GM23338 (cell line): ENCODE results near the gene EGR1. TPM values are rescaled to one million over a fixed set of nuclear protein-coding genes. Genes with fewer than 3 reads are reported as not detected.

Source experiments
- ATAC-seq: fragments of 200-7000 bp; cut with Tn5 transposase; 3 replicates; pipeline ENCODE4 v1.9.1; 2020
- DNase-seq: peaks from one replicate; pipeline ENCODE4 v3.0.0-alpha.2; 2015; ENCODE audit warnings: low spot score
- H2AFZ ChIP-seq: fragments of 200-600 bp; sonication (generic); 2 replicates; pipeline ENCODE4 v1.8.0; 2016; ENCODE audit warnings: antibody characterized with exemption, mild to moderate bottlenecking, moderate library complexity
- H3F3A ChIP-seq: fragments of 200-600 bp; sonication (generic); replicated peaks from 2 replicates; pipeline ENCODE4 v1.8.0; 2017; ENCODE audit warnings: antibody characterized with exemption, mixed run types, low read depth
- H3K27ac ChIP-seq: fragments of 200-600 bp; sonication (generic); 2 replicates; pipeline ENCODE4 v1.6.1; 2016; ENCODE audit warnings: low read depth
- H3K27me3 ChIP-seq: fragments of 200-600 bp; sonication (generic); 2 replicates; pipeline ENCODE4 v1.8.0; 2016; ENCODE audit warnings: mild to moderate bottlenecking, mixed run types, moderate library complexity; ENCODE audit not compliant: insufficient read depth
- H3K36me3 ChIP-seq: fragments of 200-600 bp; sonication (generic); 2 replicates; pipeline ENCODE4 v1.8.0; 2016; ENCODE audit warnings: mild to moderate bottlenecking; ENCODE audit not compliant: insufficient read depth
- H3K4me1 ChIP-seq: fragments of 200-600 bp; sonication (generic); 2 replicates; pipeline ENCODE4 v1.8.0; 2016; ENCODE audit warnings: mild to moderate bottlenecking, moderate library complexity; ENCODE audit not compliant: insufficient read depth
- H3K4me2 ChIP-seq: fragments of 200-600 bp; sonication (generic); 2 replicates; pipeline ENCODE4 v1.7.1; 2017; ENCODE audit warnings: mixed run types
- H3K4me3 ChIP-seq: fragments of 200-600 bp; sonication (generic); 2 replicates; pipeline ENCODE4 v1.6.1; 2016; ENCODE audit warnings: mixed run types
- H3K79me2 ChIP-seq: fragments of 200-600 bp; sonication (generic); replicated peaks from 2 replicates; pipeline ENCODE4 v1.8.0; 2017; ENCODE audit warnings: mild to moderate bottlenecking; ENCODE audit not compliant: insufficient read depth
- H3K9me2 ChIP-seq: fragments of 200-600 bp; sonication (generic); 2 replicates; pipeline ENCODE4 v1.8.0; 2017; ENCODE audit not compliant: insufficient read depth
- H4K20me1 ChIP-seq: fragments of 200-600 bp; sonication (generic); replicated peaks from 2 replicates; pipeline ENCODE4 v1.8.0; 2017; ENCODE audit warnings: mild to moderate bottlenecking; ENCODE audit not compliant: insufficient read depth
- H3K27ac Mint-ChIP-seq: 2 replicates; pipeline ENCODE4 v1.8.0; 2020; ENCODE audit warnings: inconsistent platforms, mild to moderate bottlenecking, moderate library complexity, mixed read lengths
- H3K27me3 Mint-ChIP-seq: 3 replicates; pipeline ENCODE4 v1.8.0; 2022; ENCODE audit warnings: low read depth, mild to moderate bottlenecking, moderate library complexity, mixed read lengths, inconsistent platforms; ENCODE audit not compliant: insufficient read depth, poor library complexity
- H3K36me3 Mint-ChIP-seq: 3 replicates; pipeline ENCODE4 v1.8.0; 2021; ENCODE audit warnings: low read depth, mild to moderate bottlenecking, inconsistent platforms, moderate library complexity, mixed read lengths
- H3K4me1 Mint-ChIP-seq: 3 replicates; pipeline ENCODE4 v1.8.0; 2020; ENCODE audit warnings: mild to moderate bottlenecking, inconsistent platforms, mixed read lengths
- H3K4me3 Mint-ChIP-seq: 3 replicates; pipeline ENCODE4 v1.8.0; 2021; ENCODE audit warnings: moderate library complexity, mild to moderate bottlenecking, inconsistent platforms, mixed read lengths
- H3K9me3 Mint-ChIP-seq: 3 replicates; pipeline ENCODE4 v1.8.0; 2020; ENCODE audit warnings: moderate library complexity, mild to moderate bottlenecking, inconsistent platforms, mixed read lengths
- CREB1 ChIP-seq: fragments of 250-450 bp; sonication (Bioruptor Pico); IDR thresholded peaks from 2 replicates; pipeline ENCODE4 v1.5.0; 2020; ENCODE audit warnings: low read depth, mild to moderate bottlenecking, moderate library complexity
- EZH2 ChIP-seq: fragments of 200-600 bp; sonication (generic); IDR thresholded peaks from one replicate; pipeline ENCODE4 v1.8.0; 2017; ENCODE audit warnings: antibody characterized with exemption, mild to moderate bottlenecking, low read depth; ENCODE audit not compliant: unreplicated experiment
- EZH2phosphoT487 ChIP-seq: fragments of 200-600 bp; sonication (generic); IDR thresholded peaks from one replicate; pipeline ENCODE4 v1.8.1; 2018; ENCODE audit warnings: antibody characterized with exemption; ENCODE audit not compliant: unreplicated experiment
- JUNB ChIP-seq: IDR thresholded peaks from one replicate; pipeline ENCODE4 v1.6.1; 2016; ENCODE audit warnings: antibody characterized with exemption; ENCODE audit not compliant: unreplicated experiment
- NANOG ChIP-seq: IDR thresholded peaks from 2 replicates; pipeline ENCODE4 v1.6.1; 2016; ENCODE audit warnings: antibody characterized with exemption, borderline replicate concordance
- POLR2AphosphoS5 ChIP-seq: IDR thresholded peaks from 2 replicates; pipeline ENCODE4 v1.6.1; 2016; ENCODE audit warnings: antibody characterized with exemption, low read depth
- STAT1 ChIP-seq: IDR thresholded peaks from one replicate; pipeline ENCODE4 v1.6.1; 2016; ENCODE audit warnings: antibody characterized with exemption; ENCODE audit not compliant: unreplicated experiment
- ZNF114 ChIP-seq: fragments of 250-450 bp; sonication (Bioruptor Pico); IDR thresholded peaks from 2 replicates; pipeline ENCODE4 v1.5.0; 2020; ENCODE audit warnings: mild to moderate bottlenecking, moderate library complexity
- ZNF331 ChIP-seq: fragments of 250-450 bp; sonication (Bioruptor Pico); IDR thresholded peaks from 2 replicates; pipeline ENCODE4 v1.5.0; 2020; ENCODE audit warnings: low read depth, mild to moderate bottlenecking, moderate library complexity
- polyA plus RNA-seq: library from polyadenylated mRNA; unstranded; fragments of >200 nt; fragmentation: Nextera tagmentation; extraction: Ambion mirVana; gene quantifications from 2 replicates; pipeline ENCODE4 v1.2.1, GENCODE V29; 2016
- total RNA-seq: library from RNA; depleted of rRNA; stranded (reverse); fragments of >200 nt; shearing (Covaris generic); gene quantifications from 2 replicates; pipeline ENCODE4 v1.2.3, GENCODE V29; 2014
- TF ChIP-seq, protein P1 (sequence below): fragments of 250-450 bp; sonication (Bioruptor Pico); IDR thresholded peaks from 2 replicates; pipeline ENCODE4 v1.5.0; 2020; ENCODE audit warnings: mild to moderate bottlenecking, moderate library complexity
- TF ChIP-seq, protein P2 (sequence below): IDR thresholded peaks from one replicate; pipeline ENCODE4 v1.6.1; 2018; ENCODE audit warnings: antibody characterized with exemption; ENCODE audit not compliant: unreplicated experiment
- TF ChIP-seq, protein P3 (sequence below): IDR thresholded peaks from 2 replicates; pipeline ENCODE4 v1.6.1; 2016; ENCODE audit warnings: antibody characterized with exemption

The EGR1 gene
- total and polyA plus RNA-seq, 2 experiments from 2014 or later = 13.5 to 60.3 TPM

DNA sequence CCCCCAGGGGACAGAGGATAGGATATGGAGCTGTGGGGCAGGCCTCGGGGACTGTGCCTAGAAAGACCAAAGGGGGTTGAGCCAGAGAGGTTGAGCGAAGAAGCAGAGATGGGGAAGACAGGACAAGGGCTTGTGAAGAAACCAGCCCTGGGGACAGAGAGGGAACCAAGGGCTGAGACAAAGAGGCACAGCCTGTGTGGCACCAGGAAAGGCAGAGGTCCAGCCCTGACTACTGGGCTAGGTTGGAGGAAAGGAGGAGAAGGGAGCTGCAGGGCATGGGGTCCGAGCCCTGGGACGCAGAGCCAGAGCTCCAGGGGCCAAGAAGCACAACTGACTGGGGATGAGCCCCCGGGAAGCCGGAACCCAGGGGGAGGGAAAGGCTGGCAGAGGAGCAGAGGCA, 17.2 kb upstream of the EGR1 start:
- H4K20me1 ChIP-seq = no peaks in the 10 kb centered on the region
- H3K27me3 Mint-ChIP-seq = peaks cover 20% of the 10 kb centered on the region

More for the DNA sequence above, 17.2 kb upstream of the EGR1 start:
- H3K9me2 ChIP-seq = no peaks in the 10 kb centered on the region
- ATAC-seq (no peak), DNase-seq (no peak)
- H2AFZ ChIP-seq = no peak overlapping the region
- Mint-ChIP-seq H3K27ac (no peak overlapping the region), H3K4me3 (no peak overlapping the region; the same call in 2 of the 3 replicates), H3K4me1 (peaks cover 20% of the 10 kb centered on the region), H3K36me3 (peaks cover 2% of the 10 kb centered on the region; the same call in 1 of the 3 replicates), H3K9me3 (no peaks in the 10 kb centered on the region)
- no peak overlapping the region for H3K4me3 ChIP-seq
- no peaks in the 10 kb centered on the region for H3F3A ChIP-seq
- H3K27me3 ChIP-seq = no peaks in the 10 kb centered on the region
- no peak overlapping the region for H3K27ac ChIP-seq
- H3K79me2 ChIP-seq = no peaks in the 10 kb centered on the region
- TF ChIP-seq EZH2 (no peak), NANOG (no peak), ZNF114 (CRISPR knock-in tag) (no peak), ZNF331 (CRISPR knock-in tag) (no peak), JUNB (no peak), POLR2AphosphoS5 (no peak), STAT1 (no peak), CREB1 (no peak), EZH2phosphoT487 (no peak)
- TF ChIP-seq, protein P1, sequence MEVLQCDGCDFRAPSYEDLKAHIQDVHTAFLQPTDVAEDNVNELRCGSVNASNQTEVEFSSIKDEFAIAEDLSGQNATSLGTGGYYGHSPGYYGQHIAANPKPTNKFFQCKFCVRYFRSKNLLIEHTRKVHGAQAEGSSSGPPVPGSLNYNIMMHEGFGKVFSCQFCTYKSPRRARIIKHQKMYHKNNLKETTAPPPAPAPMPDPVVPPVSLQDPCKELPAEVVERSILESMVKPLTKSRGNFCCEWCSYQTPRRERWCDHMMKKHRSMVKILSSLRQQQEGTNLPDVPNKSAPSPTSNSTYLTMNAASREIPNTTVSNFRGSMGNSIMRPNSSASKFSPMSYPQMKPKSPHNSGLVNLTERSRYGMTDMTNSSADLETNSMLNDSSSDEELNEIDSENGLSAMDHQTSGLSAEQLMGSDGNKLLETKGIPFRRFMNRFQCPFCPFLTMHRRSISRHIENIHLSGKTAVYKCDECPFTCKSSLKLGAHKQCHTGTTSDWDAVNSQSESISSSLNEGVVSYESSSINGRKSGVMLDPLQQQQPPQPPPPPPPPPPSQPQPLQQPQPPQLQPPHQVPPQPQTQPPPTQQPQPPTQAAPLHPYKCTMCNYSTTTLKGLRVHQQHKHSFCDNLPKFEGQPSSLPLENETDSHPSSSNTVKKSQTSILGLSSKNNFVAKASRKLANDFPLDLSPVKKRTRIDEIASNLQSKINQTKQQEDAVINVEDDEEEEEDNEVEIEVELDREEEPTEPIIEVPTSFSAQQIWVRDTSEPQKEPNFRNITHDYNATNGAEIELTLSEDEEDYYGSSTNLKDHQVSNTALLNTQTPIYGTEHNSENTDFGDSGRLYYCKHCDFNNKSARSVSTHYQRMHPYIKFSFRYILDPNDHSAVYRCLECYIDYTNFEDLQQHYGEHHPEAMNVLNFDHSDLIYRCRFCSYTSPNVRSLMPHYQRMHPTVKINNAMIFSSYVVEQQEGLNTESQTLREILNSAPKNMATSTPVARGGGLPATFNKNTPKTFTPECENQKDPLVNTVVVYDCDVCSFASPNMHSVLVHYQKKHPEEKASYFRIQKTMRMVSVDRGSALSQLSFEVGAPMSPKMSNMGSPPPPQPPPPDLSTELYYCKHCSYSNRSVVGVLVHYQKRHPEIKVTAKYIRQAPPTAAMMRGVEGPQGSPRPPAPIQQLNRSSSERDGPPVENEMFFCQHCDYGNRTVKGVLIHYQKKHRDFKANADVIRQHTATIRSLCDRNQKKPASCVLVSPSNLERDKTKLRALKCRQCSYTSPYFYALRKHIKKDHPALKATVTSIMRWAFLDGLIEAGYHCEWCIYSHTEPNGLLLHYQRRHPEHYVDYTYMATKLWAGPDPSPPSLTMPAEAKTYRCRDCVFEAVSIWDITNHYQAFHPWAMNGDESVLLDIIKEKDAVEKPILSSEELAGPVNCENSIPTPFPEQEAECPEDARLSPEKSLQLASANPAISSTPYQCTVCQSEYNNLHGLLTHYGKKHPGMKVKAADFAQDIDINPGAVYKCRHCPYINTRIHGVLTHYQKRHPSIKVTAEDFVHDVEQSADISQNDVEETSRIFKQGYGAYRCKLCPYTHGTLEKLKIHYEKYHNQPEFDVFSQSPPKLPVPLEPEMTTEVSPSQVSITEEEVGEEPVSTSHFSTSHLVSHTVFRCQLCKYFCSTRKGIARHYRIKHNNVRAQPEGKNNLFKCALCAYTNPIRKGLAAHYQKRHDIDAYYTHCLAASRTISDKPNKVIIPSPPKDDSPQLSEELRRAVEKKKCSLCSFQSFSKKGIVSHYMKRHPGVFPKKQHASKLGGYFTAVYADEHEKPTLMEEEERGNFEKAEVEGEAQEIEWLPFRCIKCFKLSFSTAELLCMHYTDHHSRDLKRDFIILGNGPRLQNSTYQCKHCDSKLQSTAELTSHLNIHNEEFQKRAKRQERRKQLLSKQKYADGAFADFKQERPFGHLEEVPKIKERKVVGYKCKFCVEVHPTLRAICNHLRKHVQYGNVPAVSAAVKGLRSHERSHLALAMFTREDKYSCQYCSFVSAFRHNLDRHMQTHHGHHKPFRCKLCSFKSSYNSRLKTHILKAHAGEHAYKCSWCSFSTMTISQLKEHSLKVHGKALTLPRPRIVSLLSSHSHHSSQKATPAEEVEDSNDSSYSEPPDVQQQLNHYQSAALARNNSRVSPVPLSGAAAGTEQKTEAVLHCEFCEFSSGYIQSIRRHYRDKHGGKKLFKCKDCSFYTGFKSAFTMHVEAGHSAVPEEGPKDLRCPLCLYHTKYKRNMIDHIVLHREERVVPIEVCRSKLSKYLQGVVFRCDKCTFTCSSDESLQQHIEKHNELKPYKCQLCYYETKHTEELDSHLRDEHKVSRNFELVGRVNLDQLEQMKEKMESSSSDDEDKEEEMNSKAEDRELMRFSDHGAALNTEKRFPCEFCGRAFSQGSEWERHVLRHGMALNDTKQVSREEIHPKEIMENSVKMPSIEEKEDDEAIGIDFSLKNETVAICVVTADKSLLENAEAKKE (CRISPR knock-in tag) = no peak
- TF ChIP-seq, protein P2, sequence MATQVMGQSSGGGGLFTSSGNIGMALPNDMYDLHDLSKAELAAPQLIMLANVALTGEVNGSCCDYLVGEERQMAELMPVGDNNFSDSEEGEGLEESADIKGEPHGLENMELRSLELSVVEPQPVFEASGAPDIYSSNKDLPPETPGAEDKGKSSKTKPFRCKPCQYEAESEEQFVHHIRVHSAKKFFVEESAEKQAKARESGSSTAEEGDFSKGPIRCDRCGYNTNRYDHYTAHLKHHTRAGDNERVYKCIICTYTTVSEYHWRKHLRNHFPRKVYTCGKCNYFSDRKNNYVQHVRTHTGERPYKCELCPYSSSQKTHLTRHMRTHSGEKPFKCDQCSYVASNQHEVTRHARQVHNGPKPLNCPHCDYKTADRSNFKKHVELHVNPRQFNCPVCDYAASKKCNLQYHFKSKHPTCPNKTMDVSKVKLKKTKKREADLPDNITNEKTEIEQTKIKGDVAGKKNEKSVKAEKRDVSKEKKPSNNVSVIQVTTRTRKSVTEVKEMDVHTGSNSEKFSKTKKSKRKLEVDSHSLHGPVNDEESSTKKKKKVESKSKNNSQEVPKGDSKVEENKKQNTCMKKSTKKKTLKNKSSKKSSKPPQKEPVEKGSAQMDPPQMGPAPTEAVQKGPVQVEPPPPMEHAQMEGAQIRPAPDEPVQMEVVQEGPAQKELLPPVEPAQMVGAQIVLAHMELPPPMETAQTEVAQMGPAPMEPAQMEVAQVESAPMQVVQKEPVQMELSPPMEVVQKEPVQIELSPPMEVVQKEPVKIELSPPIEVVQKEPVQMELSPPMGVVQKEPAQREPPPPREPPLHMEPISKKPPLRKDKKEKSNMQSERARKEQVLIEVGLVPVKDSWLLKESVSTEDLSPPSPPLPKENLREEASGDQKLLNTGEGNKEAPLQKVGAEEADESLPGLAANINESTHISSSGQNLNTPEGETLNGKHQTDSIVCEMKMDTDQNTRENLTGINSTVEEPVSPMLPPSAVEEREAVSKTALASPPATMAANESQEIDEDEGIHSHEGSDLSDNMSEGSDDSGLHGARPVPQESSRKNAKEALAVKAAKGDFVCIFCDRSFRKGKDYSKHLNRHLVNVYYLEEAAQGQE = no peak
- TF ChIP-seq, protein P3, sequence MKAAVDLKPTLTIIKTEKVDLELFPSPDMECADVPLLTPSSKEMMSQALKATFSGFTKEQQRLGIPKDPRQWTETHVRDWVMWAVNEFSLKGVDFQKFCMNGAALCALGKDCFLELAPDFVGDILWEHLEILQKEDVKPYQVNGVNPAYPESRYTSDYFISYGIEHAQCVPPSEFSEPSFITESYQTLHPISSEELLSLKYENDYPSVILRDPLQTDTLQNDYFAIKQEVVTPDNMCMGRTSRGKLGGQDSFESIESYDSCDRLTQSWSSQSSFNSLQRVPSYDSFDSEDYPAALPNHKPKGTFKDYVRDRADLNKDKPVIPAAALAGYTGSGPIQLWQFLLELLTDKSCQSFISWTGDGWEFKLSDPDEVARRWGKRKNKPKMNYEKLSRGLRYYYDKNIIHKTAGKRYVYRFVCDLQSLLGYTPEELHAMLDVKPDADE = no peak
- H3K4me2 ChIP-seq = no peak overlapping the region
- H3K36me3 ChIP-seq = no peaks in the 10 kb centered on the region
- H3K4me1 ChIP-seq = no peaks in the 10 kb centered on the region
